SU-DHL-6 (cell line): ENCODE data around the gene TCF7L1.

Source experiments
- H2AFZ ChIP-seq: fragments of 200-600 bp; sonication (generic); 2 replicates; pipeline ENCODE4 v1.6.1; 2014; ENCODE audit warnings: low read depth, mild to moderate bottlenecking, moderate library complexity, mixed read lengths, antibody characterized with exemption, low read length; ENCODE audit not compliant: severe bottlenecking
- H3F3A ChIP-seq: fragments of 200-600 bp; shearing (Covaris generic); 2 replicates; pipeline ENCODE4 v1.6.0; 2016; ENCODE audit warnings: antibody characterized with exemption, mild to moderate bottlenecking; ENCODE audit not compliant: insufficient read depth
- H3K27ac ChIP-seq: fragments of 200-600 bp; sonication (generic); 2 replicates; pipeline ENCODE4 v1.5.1; 2016; ENCODE audit warnings: low read depth, mild to moderate bottlenecking, low read length, moderate library complexity, mixed read lengths
- H3K27me3 ChIP-seq: fragments of 200-600 bp; sonication (generic), shearing (Covaris generic); 2 replicates; pipeline ENCODE4 v1.6.0; 2014; ENCODE audit warnings: mild to moderate bottlenecking, low read length
- H3K36me3 ChIP-seq: fragments of 200-600 bp; sonication (generic); 2 replicates; pipeline ENCODE4 v1.6.1; 2014; ENCODE audit warnings: mild to moderate bottlenecking, low read length, mixed read lengths
- H3K4me2 ChIP-seq: fragments of 300-600, 200-600 bp; shearing (Covaris generic), sonication (generic); 2 replicates; pipeline ENCODE4 v1.6.0; 2014; ENCODE audit warnings: low read length, low read depth, mild to moderate bottlenecking; ENCODE audit not compliant: poor library complexity, severe bottlenecking
- H3K4me3 ChIP-seq: fragments of 200-600 bp; sonication (generic); 2 replicates; pipeline ENCODE4 v1.5.1; 2014; ENCODE audit warnings: antibody characterized with exemption, low read length, mild to moderate bottlenecking, mixed read lengths; ENCODE audit not compliant: insufficient read depth, poor library complexity, severe bottlenecking
- H3K79me2 ChIP-seq: fragments of 200-600 bp; sonication (generic); 2 replicates; pipeline ENCODE4 v1.6.1; 2014; ENCODE audit warnings: mild to moderate bottlenecking, low read length, moderate library complexity; ENCODE audit not compliant: insufficient read depth
- H3K9ac ChIP-seq: fragments of 200-600 bp; sonication (generic); 2 replicates; pipeline ENCODE4 v1.7.0; 2014; ENCODE audit warnings: mild to moderate bottlenecking, low read length
- H3K9me2 ChIP-seq: fragments of 200-600 bp; sonication (generic); replicated peaks from 2 replicates; pipeline ENCODE4 v1.6.1; 2014; ENCODE audit warnings: low read length; ENCODE audit not compliant: insufficient read depth
- H3K9me3 ChIP-seq: fragments of 200-600 bp; sonication (generic); 2 replicates; pipeline ENCODE4 v1.6.1; 2014; ENCODE audit warnings: low read length, mixed read lengths; ENCODE audit not compliant: insufficient read depth
- H4K20me1 ChIP-seq: fragments of 200-600 bp; sonication (generic); 2 replicates; pipeline ENCODE4 v1.6.1; 2014; ENCODE audit warnings: low read depth, mild to moderate bottlenecking, antibody characterized with exemption, low read length, moderate library complexity, mixed read lengths
- CTCF ChIP-seq: fragments of 200-600 bp; sonication (generic); IDR thresholded peaks from one replicate; pipeline ENCODE4 v1.5.1; 2017; ENCODE audit warnings: antibody characterized with exemption, mild to moderate bottlenecking, low read length, moderate library complexity; ENCODE audit not compliant: insufficient read depth, poor library complexity, severe bottlenecking
- EZH2phosphoT487 ChIP-seq: fragments of 200-600 bp; sonication (generic), shearing (Covaris generic); conservative IDR thresholded peaks from 2 replicates; pipeline ENCODE4 v1.6.1; 2018; ENCODE audit warnings: mild to moderate bottlenecking, antibody characterized with exemption, low read length, moderate library complexity, mixed read lengths

Gene TCF7L1

DNA sequence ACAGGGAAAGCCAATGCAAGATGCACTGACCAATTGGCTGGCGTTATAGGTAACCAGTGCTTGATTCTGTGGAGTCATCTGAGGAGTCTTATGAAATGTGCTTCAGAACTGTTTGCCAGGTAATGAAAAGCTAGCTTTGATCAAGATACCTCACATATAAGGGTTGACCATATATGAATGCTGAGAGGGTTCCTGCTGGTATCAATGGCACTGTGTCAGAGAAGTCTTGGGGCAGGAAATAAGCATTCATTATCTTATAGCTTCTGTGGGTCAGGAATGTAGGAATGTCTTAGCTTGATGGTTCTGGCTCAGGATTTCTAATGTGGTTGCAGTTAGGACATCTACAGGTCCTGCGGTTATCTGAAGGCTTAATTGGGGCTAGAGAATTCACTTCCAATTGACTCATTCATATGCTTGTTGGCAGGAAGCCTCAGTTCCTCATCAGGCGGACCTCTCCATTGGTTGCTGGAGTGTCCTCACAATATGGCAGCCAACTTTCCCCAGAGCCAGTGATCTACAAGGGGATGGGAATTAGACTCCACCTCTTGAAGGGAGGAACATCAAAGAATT lies 22.1 kb upstream of the TCF7L1 start:
- H3K4me3 ChIP-seq = no peak overlapping the region
- TF ChIP-seq EZH2phosphoT487 (no peak), CTCF (no peak)

DNA sequence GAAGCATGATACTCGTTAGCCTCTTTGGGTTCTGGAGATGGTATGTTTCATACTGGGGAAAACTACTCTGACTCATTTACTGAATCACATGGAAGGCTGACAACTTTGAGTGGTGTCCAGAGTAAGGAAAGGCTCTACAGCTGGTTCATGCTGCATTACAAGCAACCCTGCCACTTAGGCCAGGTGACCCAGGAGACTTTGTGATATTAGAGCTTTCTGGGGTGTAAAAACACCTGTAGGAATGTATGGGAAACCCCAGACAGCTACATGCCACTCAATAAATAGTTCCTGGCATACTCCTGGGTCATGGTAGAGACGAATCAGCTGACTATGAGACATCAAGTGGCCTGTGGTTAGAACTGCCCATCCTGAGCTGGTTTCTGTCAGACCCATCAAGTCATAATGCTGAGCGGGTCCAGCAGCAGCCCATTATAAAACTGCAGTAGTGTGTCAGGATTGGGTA lies 21.3 kb upstream of the TCF7L1 start:
- Histone ChIP-seq H3K9me3 (no peaks in the 10 kb centered on the region), H3K9me2 (no peaks in the 10 kb centered on the region), H3K36me3 (no peaks in the 10 kb centered on the region), H3K79me2 (no peaks in the 10 kb centered on the region), H3F3A (no peaks in the 10 kb centered on the region), H3K4me2 (no peak overlapping the region), H3K27ac (no peak overlapping the region), H3K9ac (no peak overlapping the region), H3K27me3 (no peaks in the 10 kb centered on the region), H2AFZ (no peak overlapping the region), H4K20me1 (no peaks in the 10 kb centered on the region), H3K4me3 (no peak overlapping the region)
- no peak for TF ChIP-seq CTCF

More for the DNA sequence above, 22.1 kb upstream of the TCF7L1 start:
- H2AFZ ChIP-seq = no peak overlapping the region
- H3K9ac ChIP-seq = no peak overlapping the region
- H3K27ac ChIP-seq = no peak overlapping the region
- H3K27me3 ChIP-seq = no peaks in the 10 kb centered on the region
- H3K9me2 ChIP-seq = no peaks in the 10 kb centered on the region
- no peaks in the 10 kb centered on the region for H3K36me3 ChIP-seq
- H3K79me2 ChIP-seq = no peaks in the 10 kb centered on the region
- no peaks in the 10 kb centered on the region for H3K9me3 ChIP-seq
- H4K20me1 ChIP-seq = no peaks in the 10 kb centered on the region
- H3K4me2 ChIP-seq = no peak overlapping the region
- H3F3A ChIP-seq = no peaks in the 10 kb centered on the region

DNA sequence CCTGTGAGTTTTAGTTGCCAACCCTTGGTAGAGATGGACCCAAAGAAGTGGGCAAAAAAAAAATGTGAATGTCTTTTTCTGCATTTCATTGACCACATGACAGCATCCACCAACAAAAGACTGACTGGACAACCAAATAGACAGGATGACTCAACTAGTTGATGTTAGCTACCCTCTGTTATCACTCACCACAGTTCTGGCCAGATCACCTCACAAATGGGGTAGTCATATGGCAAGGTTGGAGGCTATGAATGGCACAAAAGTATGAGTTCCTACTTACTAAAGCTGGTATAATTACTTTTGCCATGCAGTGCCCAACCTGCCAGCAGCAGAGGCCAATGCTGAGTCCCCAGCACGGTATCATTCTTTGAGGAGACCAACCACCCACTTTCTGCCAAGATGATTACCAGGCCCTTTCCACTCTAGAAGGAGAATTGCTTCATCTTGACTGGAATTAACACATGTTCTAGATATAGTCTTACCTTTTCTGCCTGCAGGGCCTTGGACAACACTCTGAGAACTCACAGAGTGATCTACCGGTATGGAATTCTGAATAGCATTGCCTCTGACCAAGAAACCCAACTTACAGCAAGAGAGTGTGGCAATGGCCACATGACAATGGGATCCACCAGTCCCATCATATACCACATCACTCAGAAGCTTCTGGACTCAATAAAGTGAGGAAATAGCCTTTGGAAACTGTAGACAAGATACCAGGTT lies 20.1 kb upstream of the TCF7L1 start:
- Histone ChIP-seq H4K20me1 (no peaks in the 10 kb centered on the region), H2AFZ (no peak overlapping the region), H3K4me3 (no peak overlapping the region), H3K27me3 (no peaks in the 10 kb centered on the region), H3K9ac (no peak overlapping the region), H3K9me3 (no peaks in the 10 kb centered on the region), H3F3A (no peaks in the 10 kb centered on the region), H3K79me2 (no peaks in the 10 kb centered on the region), H3K36me3 (no peaks in the 10 kb centered on the region), H3K27ac (no peak overlapping the region), H3K4me2 (no peak overlapping the region), H3K9me2 (no peaks in the 10 kb centered on the region)
- no peak for TF ChIP-seq CTCF
- no peak for TF ChIP-seq EZH2phosphoT487
